HepG2 (cell line): ENCODE measurements around the gene PFDN5. TPM values are rescaled to one million over a fixed set of nuclear protein-coding genes. Genes with fewer than 3 reads are reported as not detected.
A peak's percentile ranks its signal among the peaks of the same experiment; 100 is the strongest.

ENCODE experiments used
- ARID3A ChIP-seq: IDR thresholded peaks from 2 replicates; pipeline ENCODE4 v1.6.1; 2012; ENCODE audit warnings: low read depth, low read length, improper control_type of control experiment
- HINFP ChIP-seq: sonication (generic); formaldehyde crosslinking; IDR thresholded peaks from 2 replicates; pipeline ENCODE4 v1.4.0; 2020; ENCODE audit warnings: low read depth, mild to moderate bottlenecking, missing genetic modification reagents
- KDM2A ChIP-seq: sonication (generic); formaldehyde crosslinking; IDR thresholded peaks from 2 replicates; pipeline ENCODE4 v1.4.0; 2020; ENCODE audit warnings: low read depth, missing genetic modification reagents, borderline replicate concordance
- KDM3A ChIP-seq: IDR thresholded peaks from 2 replicates; pipeline ENCODE4 v1.6.1; 2018; ENCODE audit warnings: low read depth, missing compliant biosample characterization
- KLF16 ChIP-seq, 2 experiments: sonication (generic) in 1 of 2; formaldehyde crosslinking in 1 of 2; IDR thresholded peaks; 2 replicates each; pipeline versions ENCODE4 v1.6.1 to v1.8.0; 2016 to 2023; ENCODE audit warnings: missing genetic modification reagents in 2 of 2, missing compliant biosample characterization in 1 of 2
- POGK ChIP-seq: sonication (generic); formaldehyde crosslinking; conservative IDR thresholded peaks from 2 replicates; pipeline ENCODE4 v1.8.0; 2022; ENCODE audit warnings: mild to moderate bottlenecking, moderate library complexity, missing genetic modification reagents
- SKI ChIP-seq: fragments of 450-650 bp; IDR thresholded peaks from one replicate; pipeline ENCODE4 v1.6.1; 2018; ENCODE audit warnings: mild to moderate bottlenecking; ENCODE audit not compliant: partially characterized antibody
- SMAD1 ChIP-seq: sonication (generic); formaldehyde crosslinking; IDR thresholded peaks from 2 replicates; pipeline ENCODE4 v1.4.0; 2020; ENCODE audit warnings: missing genetic modification reagents, low read depth, mild to moderate bottlenecking, borderline replicate concordance
- THAP9 ChIP-seq: sonication (generic); formaldehyde crosslinking; IDR thresholded peaks from 2 replicates; pipeline ENCODE4; 2020; ENCODE audit warnings: missing genetic modification reagents, mild to moderate bottlenecking, borderline replicate concordance
- ZNF501 ChIP-seq: sonication (generic); formaldehyde crosslinking; IDR thresholded peaks from 2 replicates; pipeline ENCODE4 v1.5.1; 2020; ENCODE audit warnings: mild to moderate bottlenecking, moderate library complexity, missing genetic modification reagents
- ZNF709 ChIP-seq: sonication (generic); formaldehyde crosslinking; IDR thresholded peaks from 2 replicates; pipeline ENCODE4 v1.5.0; 2020; ENCODE audit warnings: mild to moderate bottlenecking, missing genetic modification reagents
- ZNF710 ChIP-seq: sonication (generic); formaldehyde crosslinking; IDR thresholded peaks from 2 replicates; pipeline ENCODE4 v1.5.0; 2020; ENCODE audit warnings: mild to moderate bottlenecking, missing genetic modification reagents, borderline replicate concordance
- ZNF784 ChIP-seq: sonication (generic); formaldehyde crosslinking; IDR thresholded peaks from 2 replicates; pipeline ENCODE4 v1.5.1; 2020; ENCODE audit warnings: missing genetic modification reagents, mild to moderate bottlenecking, borderline replicate concordance
- ZNF788 ChIP-seq: sonication (generic); formaldehyde crosslinking; IDR thresholded peaks from 2 replicates; pipeline ENCODE4 v1.5.0; 2020; ENCODE audit warnings: mild to moderate bottlenecking, missing genetic modification reagents, borderline replicate concordance
- ZNF878 ChIP-seq: sonication (generic); formaldehyde crosslinking; IDR thresholded peaks from 2 replicates; pipeline ENCODE4 v1.8.1; 2023; ENCODE audit warnings: mild to moderate bottlenecking, missing genetic modification reagents, moderate library complexity
- polyA plus RNA-seq, 8 experiments: library from polyadenylated mRNA; depleted of rRNA in 3 of 8; stranded (reverse) in 7 of 8; unstranded in 1 of 8; fragments of >200 nt; fragmentation: Illumina TruSeq in 4 of 8; extraction: Trizol in 4 of 8; gene quantifications; 2 replicates each; pipeline versions ENCODE4 v1.2.1 to v1.2.3, GENCODE V29; 2011 to 2016; ENCODE audit warnings: low read depth in 4 of 8, missing spikeins in 1 of 8, mixed read lengths in 1 of 8; ENCODE audit not compliant: insufficient read depth in 1 of 8
- total RNA-seq, 5 experiments: library from RNA; depleted of rRNA; stranded (reverse); fragments of >200 nt; fragmentation: Illumina TruSeq; extraction: Trizol; gene quantifications; 2 replicates each; pipeline ENCODE4 v1.2.3, GENCODE V29; 2016; ENCODE audit warnings: low read depth in 1 of 5

PFDN5 gene
- total and polyA plus RNA-seq, 2 of the 13 experiments (the other 11 are each of a cell fraction or from before 2014, with no cell fraction given), result 449 to 462 TPM

GRCh38 chr12:53295070-53295890 is at the start of gene PFDN5 (continued):
- TF ChIP-seq HINFP (CRISPR knock-in tag) (0 out of 2 replicates have a peak, but pooled peaks have one; percentile 58), ZNF709 (peak; percentile 75; the same call in 1 of the 2 replicates), KDM2A (peak; percentile 92), KDM3A (CRISPR knock-in tag) (0 out of 2 replicates have a peak, but pooled peaks have one; percentile 56), ZNF710 (CRISPR knock-in tag) (no peak; the same call in 1 of the 2 replicates), THAP9 (CRISPR knock-in tag) (peak; percentile 78; the same call in 1 of the 2 replicates), SKI (peak; percentile 34), POGK (peak; percentile 79; the same call in 1 of the 2 replicates), ARID3A (no peak), ZNF501 (CRISPR knock-in tag) (peak; percentile 88), KLF16 (CRISPR knock-in tag; IDR thresholded peaks at IDR 0.05) (peak in 1 of 2 experiments; percentile 81; a peak in 2 of 4 replicates), ZNF788 (peak; percentile 46; the same call in 1 of the 2 replicates), ZNF784 (CRISPR knock-in tag) (no peak), SMAD1 (CRISPR knock-in tag) (peak; percentile 68; the same call in 1 of the 2 replicates), ZNF878 (CRISPR knock-in tag) (0 out of 2 replicates have a peak, but pooled peaks have one; percentile 19)
